GM18867 (cell line): ENCODE results near the gene MLXIP.
A peak's percentile ranks its signal among the peaks of the same experiment; 100 is the strongest.
"Not testable (repeated sequence)": the region's sequence is repeated elsewhere in the genome, so short reads cannot be mapped to it uniquely, and the experiment has no call there.

Experiments
- ATAC-seq: cut with Tn5 transposase; IDR thresholded peaks from one replicate; pipeline ENCODE4 v1.9.1; 2021; ENCODE audit warnings: mild to moderate bottlenecking, moderate library complexity; ENCODE audit not compliant: unreplicated experiment

MLXIP gene

GRCh38 chr12:122051231-122051876, 27.2 kb upstream of the MLXIP start:
- no peak for ATAC-seq

DNA sequence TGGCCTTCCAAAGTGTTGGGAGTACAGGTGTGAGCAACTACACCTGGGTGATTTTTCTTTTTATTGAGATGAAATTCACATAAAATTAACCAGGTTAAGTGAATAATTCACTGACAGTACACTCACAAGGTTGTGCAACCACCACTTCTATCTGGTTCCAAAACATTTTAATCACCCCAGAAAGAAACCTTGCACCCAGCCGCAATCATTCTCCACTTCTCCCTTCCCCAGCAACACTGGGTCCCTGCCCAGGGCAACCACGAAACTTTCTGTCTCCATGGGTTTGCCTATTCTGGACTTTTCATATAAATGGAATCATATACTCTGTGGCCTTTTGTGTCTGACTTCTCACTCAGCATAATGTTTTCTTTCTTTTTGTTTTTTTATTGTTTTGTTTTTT, 26.3 kb upstream of the MLXIP start:
- ATAC-seq = no peak

DNA sequence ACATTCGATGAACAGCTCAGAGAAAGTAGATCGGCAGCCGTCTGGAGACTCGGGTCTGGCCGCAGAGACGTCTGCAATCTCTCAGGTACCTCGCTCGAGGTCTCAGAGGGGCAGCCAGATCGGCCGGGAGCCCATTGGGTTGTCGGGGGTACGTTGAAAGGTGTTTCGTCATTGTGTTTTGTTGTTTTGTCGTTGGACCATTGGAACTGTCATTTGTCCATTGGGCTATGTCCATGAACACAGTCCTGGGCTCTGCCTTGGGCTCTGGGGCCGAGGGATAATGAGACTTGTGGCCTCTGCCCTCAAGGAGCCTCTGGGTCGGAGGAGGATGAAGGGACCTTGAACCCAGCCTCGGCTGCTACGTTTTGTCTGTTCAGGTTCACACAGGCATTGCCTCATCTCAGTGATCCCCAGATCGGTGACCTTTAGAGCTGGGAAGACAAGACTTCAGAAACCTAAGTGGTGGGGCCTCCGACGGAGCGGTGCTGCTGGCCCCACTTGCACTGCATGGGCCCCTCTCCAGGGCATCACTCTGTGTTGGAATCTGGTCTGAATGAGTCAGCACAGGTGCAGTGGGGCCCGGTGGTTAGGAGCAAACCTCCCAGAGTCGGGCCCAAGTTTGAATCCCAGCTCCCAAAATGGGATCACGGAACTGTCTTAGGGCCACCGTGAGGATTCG, 23.6 kb upstream of the MLXIP start:
- no peak for ATAC-seq

DNA sequence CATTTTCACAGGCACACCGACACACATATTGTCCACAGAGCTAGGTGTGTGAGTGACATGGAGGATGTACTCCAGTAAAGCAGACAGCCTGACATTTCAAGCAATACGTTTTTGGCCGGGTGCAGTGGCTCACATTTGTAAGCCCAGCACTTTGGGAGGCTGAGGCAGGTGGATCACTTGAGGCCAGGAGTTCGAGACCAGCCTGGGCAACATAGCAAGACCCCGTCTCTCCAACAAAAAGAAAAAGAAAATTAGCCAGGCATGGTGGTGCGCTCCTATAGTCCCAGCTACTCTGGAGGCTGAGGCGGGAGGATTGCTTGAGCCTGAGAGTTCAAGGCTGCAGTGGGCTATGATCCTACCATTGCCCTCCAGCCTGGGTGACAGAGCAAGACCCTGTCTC, 22.1 kb upstream of the MLXIP start:
- ATAC-seq = not testable (repeated sequence)

- no peak for ATAC-seq
Measured at GRCh38 chr12:122057007-122057735, 21.4 kb upstream of the MLXIP start.

- no peak for ATAC-seq
Measured at GRCh38 chr12:122057769-122058168, 20.8 kb upstream of the MLXIP start.

DNA sequence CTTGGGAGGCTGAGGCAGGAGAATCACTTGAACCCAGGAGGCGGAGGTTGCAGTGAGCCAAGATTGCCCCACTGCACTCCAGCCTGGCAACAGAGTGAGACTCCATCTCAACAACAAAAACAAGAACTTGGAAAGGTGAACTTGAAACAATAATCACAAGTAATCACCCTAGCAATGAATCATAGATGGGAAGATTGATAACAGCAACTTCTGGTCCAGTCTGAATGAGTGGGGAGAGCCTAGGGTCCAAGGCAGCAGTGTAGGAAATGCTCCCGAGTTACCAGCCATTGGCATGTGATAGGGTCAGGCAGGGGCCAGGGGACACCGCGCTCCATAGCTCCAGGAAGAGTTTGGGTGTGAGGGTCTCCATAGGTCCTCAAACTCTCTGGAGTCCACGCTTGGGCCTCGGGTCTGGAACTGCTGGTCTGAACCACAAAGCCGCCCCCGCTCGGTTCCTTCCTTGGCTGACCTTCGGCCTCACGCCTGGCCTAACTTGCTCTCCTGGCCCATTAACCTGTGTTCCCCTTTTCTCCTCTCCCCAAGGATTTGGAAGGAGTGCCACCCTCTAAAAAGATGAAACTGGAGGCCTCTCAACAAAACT, 19.9 kb upstream of the MLXIP start:
- no peak for ATAC-seq

DNA sequence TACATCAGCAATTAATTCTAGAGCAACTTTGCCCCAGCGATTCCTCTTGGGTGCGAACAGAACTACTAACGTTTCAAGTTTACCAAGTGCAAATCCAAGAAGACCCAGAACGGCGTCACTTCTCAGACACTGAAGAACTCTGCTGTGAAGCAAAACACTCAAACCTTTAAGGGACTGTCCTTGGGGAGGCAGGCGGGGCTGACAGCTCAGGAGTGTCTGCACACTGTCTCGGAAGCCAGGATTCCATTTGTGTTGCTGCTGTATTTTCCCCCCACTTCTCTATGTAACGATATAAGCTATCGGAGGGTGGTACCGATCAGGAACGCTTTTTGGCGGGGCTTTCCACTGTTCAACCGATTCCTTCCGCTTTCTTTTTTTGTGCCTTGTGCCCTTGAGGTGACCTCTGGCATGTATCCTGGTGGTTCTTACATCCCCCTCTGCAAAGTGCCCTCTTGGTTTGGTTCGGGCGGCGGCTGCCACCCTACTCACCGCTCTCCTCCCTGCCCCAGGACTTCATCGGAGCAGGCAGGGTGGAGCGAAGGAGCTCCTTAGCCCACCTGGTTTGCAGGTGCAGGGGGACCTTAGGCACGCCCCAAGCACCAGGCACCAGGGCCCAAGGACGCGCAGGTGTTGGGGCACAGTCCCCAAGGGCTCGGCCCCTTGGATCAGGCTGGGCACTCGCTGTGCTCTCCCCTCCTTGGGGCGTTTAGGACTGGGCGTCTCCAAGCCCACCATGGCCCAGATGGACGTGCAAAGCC, 19.2 kb upstream of the MLXIP start:
- ATAC-seq = no peak

GRCh38 chr12:122060081-122060501, 18.5 kb upstream of the MLXIP start:
- no peak for ATAC-seq

GRCh38 chr12:122061253-122061652, 17.3 kb upstream of the MLXIP start:
- ATAC-seq = no peak

DNA sequence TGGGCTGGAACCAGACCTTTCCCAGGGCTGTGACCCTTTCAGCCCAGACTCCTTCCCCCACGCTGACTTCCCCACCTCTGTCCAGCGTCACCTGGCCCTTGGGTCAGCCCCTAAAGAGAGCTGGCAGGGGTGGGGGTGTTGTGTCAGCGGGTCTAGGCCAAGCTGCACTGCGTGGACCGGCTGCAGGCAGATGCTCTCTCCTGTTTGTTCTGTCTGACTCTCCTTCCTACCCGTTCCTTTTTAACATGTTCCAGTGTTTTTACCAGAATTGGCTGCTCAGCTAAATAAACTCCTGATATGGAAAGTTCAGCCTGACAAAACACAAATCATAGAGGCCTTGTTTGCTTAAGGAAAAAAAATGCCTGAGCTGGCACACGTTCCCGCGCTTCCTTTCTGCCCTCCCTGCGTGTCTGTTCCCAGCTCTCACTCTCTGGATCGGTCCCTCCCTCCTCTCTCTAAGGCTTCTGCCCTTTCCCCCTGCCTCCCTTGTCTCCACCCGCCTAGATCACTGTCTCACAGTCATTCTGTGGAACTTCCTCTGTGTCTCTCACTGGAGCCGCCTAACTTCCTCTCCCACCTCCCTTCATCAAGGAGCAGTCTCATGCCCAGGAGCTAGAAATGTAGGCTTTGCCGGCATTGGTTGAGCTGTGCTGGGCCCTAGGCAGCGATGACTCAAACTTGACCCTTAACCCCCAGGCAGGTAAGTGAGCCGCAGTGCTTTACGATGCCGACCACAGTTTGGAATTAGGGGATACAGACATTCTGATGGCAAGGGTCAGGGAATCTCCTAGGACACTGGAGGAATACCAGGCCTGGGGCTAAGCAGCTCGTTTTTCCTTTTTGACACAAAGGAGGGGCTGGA, 15.5 kb upstream of the MLXIP start:
- no peak for ATAC-seq

DNA sequence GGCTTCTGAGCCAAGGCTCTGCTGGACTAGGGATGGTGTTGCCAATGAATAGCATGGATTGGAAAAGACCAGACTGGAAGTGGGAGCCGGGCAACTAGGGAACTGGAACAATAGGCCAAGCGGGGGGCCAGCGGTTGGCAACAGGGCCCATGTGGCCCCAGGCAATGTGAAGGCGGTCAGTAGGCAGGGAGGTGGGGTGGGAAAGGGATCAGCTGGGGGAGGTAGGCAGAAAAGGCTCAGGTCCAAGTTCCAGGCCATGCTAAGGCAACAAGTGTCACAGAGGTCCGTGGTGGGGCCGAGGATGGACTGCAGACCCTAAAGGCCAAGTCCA, 14.9 kb upstream of the MLXIP start:
- ATAC-seq = no peak

GRCh38 chr12:122064025-122064777, 14.4 kb upstream of the MLXIP start:
- ATAC-seq = no peak

DNA sequence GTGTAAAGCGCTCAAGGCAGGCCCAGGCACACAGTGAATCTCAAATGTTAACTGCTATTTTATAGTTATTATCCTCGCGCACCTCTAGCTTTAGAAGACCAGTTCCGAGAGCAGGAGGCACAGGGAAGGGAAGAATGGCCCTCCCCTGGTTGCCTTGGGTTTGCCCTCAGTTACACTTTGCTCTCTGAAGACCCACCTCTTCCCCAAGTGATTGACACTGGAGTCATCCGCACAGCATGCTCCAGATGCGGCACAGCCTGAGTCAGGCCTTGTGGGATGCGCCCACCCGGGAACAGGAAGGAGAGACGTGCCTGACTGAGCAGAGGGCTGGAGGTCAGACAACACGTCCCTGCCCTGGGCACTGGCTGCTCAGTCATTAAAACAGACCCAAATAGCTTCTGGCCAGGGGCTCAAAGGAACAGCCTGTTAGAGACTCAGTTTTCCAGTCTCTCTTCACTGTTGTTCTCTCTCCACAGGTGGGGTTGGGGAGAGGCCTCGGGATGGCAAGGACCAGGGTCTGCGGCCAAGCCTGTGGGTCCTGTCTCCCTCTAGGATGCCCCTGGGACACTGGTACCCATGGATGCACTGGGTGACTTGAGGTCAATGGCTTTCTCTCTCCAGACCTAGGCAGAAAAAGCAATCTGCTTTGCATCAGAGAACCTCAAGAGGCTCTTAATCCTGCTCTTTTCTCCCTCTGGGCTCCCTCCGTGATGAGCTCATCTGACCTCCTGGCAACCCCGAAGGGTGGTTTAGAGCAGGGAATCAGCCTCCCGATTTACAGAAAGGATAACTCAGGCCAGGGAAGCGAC, 13.6 kb upstream of the MLXIP start:
- ATAC-seq = no peak

GRCh38 chr12:122067548-122067947, 11.0 kb upstream of the MLXIP start:
- no peak for ATAC-seq

DNA sequence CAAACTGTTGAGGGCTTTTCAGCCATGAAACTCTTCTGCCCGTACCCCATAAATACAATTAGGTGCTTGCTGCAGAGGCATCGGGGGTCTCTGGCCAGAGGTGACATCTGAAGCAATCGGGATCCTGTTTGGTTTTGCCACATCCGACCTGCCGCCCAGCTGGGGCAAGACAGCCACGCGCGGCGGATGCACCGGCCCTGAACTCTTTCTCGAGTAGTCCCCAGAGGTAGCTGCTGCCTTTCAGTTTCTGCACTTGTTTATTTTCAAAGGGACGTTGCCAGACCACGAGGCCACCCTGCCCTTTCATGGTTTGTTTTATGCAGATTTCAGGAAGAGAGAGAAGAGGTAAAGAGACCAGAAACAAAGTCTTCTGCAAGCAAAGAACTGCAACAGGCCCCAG, 10.6 kb upstream of the MLXIP start:
- peak; percentile 89 for ATAC-seq

GRCh38 chr12:122072031-122072970, 6.3 kb upstream of the MLXIP start:
- ATAC-seq = no peak

GRCh38 chr12:122073815-122074214, 4.7 kb upstream of the MLXIP start:
- no peak for ATAC-seq
